Left colon (tissue), 2 donors: Measurements from ENCODE around the gene SSR4. TPM values are rescaled to one million over a fixed set of nuclear protein-coding genes. Genes with fewer than 3 reads are reported as not detected.
"Not testable (repeated sequence)": the region's sequence is repeated elsewhere in the genome, so short reads cannot be mapped to it uniquely, and the experiment has no call there.

Experiments
- ATAC-seq: fragments of 200-7000 bp; cut with Tn5 transposase; one replicate; pipeline ENCODE4 v1.9.1; 2020; ENCODE audit warnings: mild to moderate bottlenecking, moderate library complexity
- DNase-seq, 2 donors: peaks; one replicate each; pipeline ENCODE4 v3.0.0-alpha.2; 2020
- intact Hi-C, 2 donors: fragments of 100-400 bp; cut with DNase I in 1 of 2; cut with micrococcal nuclease in 1 of 2; formaldehyde crosslinking; loops; one replicate each; pipeline versions ENCODE4 v1.11.2 to v1.14.0; 2022; cut with DNase I, micrococcal nuclease
- total RNA-seq, 2 donors: library from RNA; stranded (reverse); fragmentation: NEBNext Ultra II Directional; extraction: Animal tissue kit (Norgen Biotek cat#: 25700); gene quantifications; one replicate each; pipeline ENCODE4 v1.2.1, GENCODE V29; 2021
- donor health status: DM: no; HTN: no; CAD: no.
- donor health status: DM: yes; HTN: yes; CAD: no.

The SSR4 gene
- total RNA-seq, 2 donors from 2014 or later, result 216 to 237 TPM

- intact Hi-C loops, result no loop called here
- ATAC-seq, result no peak
- no peak for DNase-seq
Measured at GRCh38 chrX:153797415-153798015, 3.0 kb downstream of the SSR4 start.

- no peak for ATAC-seq
- intact Hi-C loops, result no loop called here
Measured at GRCh38 chrX:153799326-153799725, 4.9 kb downstream of the SSR4 start.

GRCh38 chrX:153800177-153800722, 5.8 kb downstream of the SSR4 start:
- ATAC-seq, result no peak
- intact Hi-C loops, result no loop called here

More at GRCh38 chrX:153799326-153799725, 4.9 kb downstream of the SSR4 start:
- no peak for DNase-seq

GRCh38 chrX:153800746-153801145, 6.3 kb downstream of the SSR4 start:
- ATAC-seq (no peak), DNase-seq (no peak)
- intact Hi-C loops, result no loop called here

More at GRCh38 chrX:153800177-153800722, 5.8 kb downstream of the SSR4 start:
- DNase-seq, result no peak

DNA sequence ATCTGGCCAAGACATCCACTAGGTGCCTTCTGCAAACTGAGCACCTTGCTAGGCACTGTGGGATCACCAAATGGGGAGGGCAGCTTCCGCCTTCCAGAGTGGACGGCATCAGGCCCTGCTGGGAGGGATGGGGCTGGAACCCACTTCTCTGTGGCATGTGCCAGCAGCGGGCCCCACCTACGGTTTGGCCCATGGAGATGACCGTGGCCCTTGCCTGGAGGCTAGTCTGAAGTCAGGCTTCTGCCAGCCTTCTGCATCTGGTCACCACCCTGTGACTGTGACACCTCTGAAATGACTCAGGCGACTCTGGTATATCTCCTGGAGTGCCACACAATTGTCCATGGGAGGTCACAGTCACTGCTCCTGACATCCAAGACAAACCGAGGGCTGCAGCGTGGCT, 7.2 kb downstream of the SSR4 start:
- no peak for DNase-seq
- intact Hi-C loops, result no loop called here
- no peak for ATAC-seq

GRCh38 chrX:153802513-153803045, 8.1 kb downstream of the SSR4 start:
- intact Hi-C loops, result no loop called here
- ATAC-seq, result no peak
- DNase-seq, result no peak

DNA sequence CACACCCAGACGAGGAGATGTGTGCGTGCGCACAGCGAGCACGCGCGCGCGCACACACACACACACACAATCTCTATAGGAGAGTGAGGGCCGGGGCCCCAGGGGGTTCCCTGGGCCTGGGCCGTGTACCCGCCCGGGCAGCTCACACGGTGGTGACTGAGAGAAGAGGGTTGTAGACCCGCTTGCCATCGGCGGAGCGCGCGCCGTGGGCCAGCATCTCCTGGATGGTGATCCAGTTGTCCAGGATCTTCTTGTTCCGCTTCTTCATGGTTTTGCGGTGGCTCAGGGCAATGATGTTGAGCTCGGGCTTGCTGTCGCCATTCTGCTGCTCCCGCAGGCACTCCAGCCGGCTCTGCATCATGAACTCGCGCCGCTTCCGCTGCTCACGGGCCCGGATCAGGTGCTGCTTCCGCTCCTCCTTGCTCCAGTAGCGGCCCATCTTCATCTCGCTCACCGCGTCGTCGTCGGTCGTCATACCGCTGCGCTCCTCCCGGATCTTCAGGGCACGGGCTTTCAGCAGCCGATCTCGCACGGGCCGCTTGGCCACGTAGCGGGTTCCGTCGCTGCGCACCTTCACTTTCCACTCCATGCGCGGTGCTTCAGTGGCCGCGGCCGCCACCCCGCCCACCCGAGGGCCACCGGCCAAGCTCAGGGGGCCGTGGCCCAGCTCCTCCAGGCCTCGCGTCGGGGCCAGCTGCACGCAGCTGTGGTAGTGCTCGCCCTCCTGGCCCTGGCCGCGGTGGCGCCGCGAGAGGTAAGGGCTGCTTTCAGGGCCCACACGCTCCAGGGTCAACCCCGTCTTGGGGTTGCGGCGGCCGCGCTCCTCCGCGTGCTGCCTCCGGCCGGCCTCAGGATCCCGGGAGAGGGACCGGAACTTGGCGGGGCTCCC, 9.0 kb downstream of the SSR4 start:
- ATAC-seq (no peak), DNase-seq (no peak)
- intact Hi-C loops, result no loop called here

DNA sequence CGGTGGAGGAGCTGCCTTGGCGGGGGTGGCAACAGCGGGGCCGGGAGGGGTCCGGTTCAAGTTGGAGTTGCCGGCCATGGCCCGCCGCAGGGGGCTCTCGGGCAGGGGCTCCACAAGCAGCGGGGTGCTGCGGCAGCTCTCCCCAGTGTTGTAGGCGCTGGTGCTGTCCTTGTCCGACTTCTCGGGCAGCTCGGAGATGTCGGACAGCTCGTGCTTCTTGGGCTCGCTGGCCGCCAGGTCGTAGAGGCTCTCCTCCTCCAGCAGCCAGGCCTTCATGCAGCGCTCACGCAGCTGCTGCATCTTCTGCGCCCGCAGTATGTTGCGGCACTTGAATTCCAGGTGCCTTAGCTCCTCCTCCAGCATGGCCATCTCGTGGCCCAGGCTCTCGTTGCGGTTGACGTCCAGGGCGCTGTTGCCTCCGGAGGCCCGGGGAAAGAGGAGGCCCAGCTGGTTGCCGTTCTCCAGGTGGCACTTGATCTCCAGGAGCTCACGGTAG, 9.7 kb downstream of the SSR4 start:
- intact Hi-C loops, result no loop called here
- no peak for DNase-seq

GRCh38 chrX:153804621-153805020, 10.2 kb downstream of the SSR4 start:
- DNase-seq, result no peak
- intact Hi-C loops, result no loop called here

More for the DNA sequence above, 9.7 kb downstream of the SSR4 start:
- no peak for ATAC-seq

GRCh38 chrX:153805436-153805835, 11.0 kb downstream of the SSR4 start:
- DNase-seq (no peak), ATAC-seq (no peak)
- intact Hi-C loops, result no loop called here

More at GRCh38 chrX:153804621-153805020, 10.2 kb downstream of the SSR4 start:
- no peak for ATAC-seq

DNA sequence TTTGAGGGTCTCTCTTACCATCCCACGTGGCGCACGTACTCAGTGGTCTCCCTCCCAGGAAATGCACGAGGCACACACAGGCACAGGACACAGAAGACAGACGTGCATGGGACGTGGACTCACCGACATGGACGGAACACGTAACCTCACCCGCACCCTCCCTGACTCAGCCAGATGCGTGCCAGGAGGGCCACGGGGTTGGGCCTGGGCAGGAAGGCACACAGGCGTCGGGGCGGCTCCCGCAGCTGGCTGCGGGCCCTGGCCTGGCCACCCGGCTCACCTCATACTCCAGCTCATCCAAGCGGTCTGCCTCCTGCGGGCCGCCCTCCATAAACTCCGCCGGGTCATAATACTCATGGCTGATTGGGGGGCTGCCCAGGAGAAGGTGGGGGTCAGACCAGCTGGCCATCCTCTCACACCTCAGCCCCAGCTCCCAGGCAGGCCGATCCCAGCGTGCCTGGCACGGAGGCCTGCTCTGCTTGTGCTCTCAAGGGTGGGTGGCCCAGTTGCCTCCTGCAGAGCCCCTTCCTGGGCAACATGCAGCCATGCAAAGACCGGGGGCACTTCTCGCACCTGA, 12.6 kb downstream of the SSR4 start:
- intact Hi-C loops, result no loop called here
- ATAC-seq (no peak), DNase-seq (no peak)

DNA sequence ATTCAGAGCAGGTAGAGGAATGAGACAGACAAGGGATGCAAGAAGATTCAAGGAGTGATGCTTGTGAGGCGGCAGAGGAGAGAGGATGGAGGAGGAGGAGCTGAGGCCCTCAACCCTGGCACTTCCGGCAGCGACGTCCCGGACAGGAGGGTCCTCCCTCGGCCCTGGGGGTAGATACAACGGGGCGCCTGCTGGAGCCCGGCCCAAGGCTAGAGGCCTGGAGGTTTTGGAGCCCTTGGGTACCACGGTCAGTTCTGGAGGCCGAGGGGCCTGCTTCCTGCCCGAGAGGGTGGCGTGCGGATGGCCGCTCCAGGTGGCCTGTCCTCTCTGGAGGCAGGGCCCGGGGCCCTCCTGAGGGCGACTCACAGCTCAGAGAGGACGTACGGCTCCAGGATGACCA, 13.5 kb downstream of the SSR4 start:
- intact Hi-C loops, result no loop called here
- DNase-seq, result no peak

GRCh38 chrX:153812220-153812619, 17.8 kb downstream of the SSR4 start:
- intact Hi-C loops, result no loop called here
- ATAC-seq, result no peak
- DNase-seq, result no peak

More for the DNA sequence above, 13.5 kb downstream of the SSR4 start:
- ATAC-seq, result no peak

DNA sequence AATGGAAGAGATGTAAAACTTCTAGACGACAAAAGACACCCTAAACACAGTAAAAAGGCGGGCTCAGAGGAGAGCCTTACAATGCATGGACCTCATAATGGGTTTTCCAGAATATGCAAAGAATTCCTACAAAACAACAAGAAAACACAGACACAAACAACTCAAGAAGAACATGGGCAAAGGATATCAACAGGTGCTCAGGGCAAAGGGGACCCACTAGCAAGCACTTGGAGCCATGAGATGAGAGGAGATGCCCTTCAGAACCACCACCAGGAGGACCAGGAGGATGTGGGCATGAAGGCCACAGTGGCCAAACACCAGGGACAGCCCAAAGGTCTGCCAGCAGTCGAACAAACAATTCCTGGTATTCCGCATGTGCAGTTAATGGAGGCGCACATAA, 18.7 kb downstream of the SSR4 start:
- DNase-seq (no peak), ATAC-seq (no peak)
- intact Hi-C loops, result no loop called here

DNA sequence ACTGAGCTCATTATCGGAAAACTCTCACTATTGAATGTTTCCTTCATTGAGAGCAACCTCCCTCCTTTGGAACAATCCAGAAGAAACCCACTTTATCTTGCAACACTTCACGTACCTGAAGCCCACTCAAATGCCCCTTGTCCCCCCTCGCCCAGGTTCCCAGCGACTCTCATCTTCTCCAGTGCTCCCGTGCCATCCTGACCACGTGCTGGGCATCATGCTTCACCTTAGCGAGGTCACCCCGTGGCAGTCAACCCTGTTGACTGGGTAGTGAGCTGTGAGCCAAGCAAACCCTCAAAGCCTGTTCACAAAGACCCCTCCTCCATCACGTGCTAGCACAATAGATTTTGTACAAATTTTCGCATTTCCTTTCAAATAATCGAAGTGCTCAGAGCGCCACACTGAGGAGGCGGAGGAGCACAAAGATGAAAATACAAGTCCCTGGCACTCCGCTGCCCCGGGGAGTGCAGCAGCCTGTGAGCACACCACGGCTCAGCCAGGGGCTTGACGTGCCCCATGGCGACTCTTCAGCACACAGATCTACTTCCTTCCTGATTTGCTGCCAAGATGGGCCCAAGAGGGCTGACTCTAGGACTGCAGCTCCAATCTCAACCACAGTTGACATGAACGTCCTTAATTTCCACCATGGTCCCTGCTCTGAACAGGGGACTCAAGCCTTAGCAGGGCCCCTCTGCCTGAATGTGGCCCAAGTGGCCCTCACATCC, 20.3 kb downstream of the SSR4 start:
- DNase-seq, result no peak
- ATAC-seq, result no peak
- intact Hi-C loops, result no loop called here

DNA sequence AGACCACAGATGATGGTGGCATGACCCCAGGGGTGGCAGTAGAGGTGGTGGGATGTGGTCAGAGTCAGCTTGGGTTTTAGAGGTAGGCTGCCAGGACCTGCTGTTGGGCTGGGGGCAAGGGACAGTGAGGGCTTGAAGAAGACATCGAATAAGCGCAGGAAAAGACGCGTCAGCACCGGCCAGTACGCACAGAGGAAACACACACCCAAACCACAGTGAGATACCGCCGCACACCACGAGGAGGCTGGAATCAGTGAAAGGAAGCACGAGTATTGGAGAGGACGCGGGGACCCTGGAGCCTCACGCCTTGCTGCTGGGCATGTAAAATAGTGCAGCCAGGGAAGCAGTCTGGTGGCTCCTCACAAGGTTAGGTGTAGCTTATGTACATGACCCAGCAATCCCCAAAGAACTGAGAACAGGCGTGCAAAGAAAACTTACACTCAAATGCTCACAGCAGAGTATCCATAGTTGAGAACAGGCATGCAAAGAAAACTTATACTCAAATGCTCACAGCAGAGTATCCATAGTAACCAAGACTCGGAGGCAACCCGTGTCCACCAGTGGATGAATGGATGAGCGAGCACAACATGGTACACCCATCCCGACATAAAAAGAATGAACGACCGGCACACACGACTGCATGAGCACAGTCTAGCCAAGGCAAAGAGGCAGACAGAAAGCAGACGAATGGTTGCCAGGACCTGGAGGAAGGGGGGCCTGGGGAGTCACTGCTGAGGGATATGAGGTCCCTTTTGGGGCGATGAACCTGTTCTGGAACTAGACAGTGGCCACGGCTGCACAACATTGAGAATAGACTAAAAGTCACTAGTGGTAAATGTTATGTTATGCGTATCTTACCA, 22.6 kb downstream of the SSR4 start:
- ATAC-seq, result no peak
- intact Hi-C loops, result no loop called here
- DNase-seq, result peak in 1 of 2 donors; percentile 22

DNA sequence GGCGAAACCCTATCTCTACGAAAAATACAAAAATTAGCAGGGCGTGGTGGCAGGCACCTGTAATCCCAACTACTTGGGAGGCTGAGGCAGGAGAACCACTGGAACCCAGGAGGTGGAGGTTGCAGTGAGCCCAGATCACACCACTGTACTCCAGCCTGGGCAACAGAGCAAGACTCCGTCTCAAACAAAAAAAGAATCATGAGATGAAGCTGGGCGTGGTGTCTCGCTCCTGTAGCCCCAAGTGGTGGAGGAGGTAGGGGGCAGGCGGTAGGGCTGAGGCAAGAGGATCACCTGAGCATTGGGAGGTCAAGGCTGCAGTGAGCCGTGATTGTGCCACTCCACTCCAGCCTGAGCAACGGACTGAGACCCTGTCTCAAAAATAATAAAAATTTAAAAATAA, 23.6 kb downstream of the SSR4 start:
- ATAC-seq, DNase-seq, intact Hi-C loops: not testable (repeated sequence)
